ENCODE results near the gene TKT. TPM values are rescaled to one million over a fixed set of nuclear protein-coding genes. Genes with fewer than 3 reads are reported as not detected.

Gene TKT
- total RNA-seq = 545 and 567 TPM in 2 replicates

GRCh38 chr3:53255775-53256703 is at the start of gene TKT:
TKT (minus strand) TSS chr3:53256022; CDS start chr3:53255942, 80 bp downstream.

Other genes starting within 250 kb of the TKT start
- 4.7 and 6.7 TPM in 2 replicates for gene SFMBT1, start 209.9 kb downstream of the TKT start, total RNA-seq
- gene RFT1, start 125.6 kb downstream of the TKT start, total RNA-seq = 8.0 and 13.1 TPM in 2 replicates
- 1.6 and 2.2 TPM in 2 replicates for gene PRKCD, start 94.8 kb downstream of the TKT start, total RNA-seq
- 7.5 and 8.8 TPM in 2 replicates for gene DCP1A, start 91.5 kb upstream of the TKT start, total RNA-seq
- gene CACNA1D, start 238.6 kb upstream of the TKT start, total RNA-seq = 0.14 and 0.28 TPM in 2 replicates

Measured in smooth muscle cell of bladder (primary cell).